Hematopoietic multipotent progenitor cell treated with erythropoietin and hydrocortisone succinate and interleukin-3 and kit ligand, for 8 days (in vitro differentiated cells): ENCODE measurements around the gene ALG9.

Experiments
- DNase-seq: peaks from one replicate; pipeline ENCODE4 v3.0.0-alpha.2; 2015

The ALG9 gene

GRCh38 chr11:111762981-111763643 lies 108.3 kb downstream of the ALG9 start:
- peak; percentile 39 for DNase-seq

- DNase-seq = no peak
Measured at GRCh38 chr11:111762526-111762925, 108.9 kb downstream of the ALG9 start.

- DNase-seq = no peak
Measured at GRCh38 chr11:111761036-111761435, 110.3 kb downstream of the ALG9 start.

- DNase-seq = no peak
Measured at GRCh38 chr11:111759778-111760407, 111.5 kb downstream of the ALG9 start.

- DNase-seq = no peak
Measured at GRCh38 chr11:111759376-111759775, 112.0 kb downstream of the ALG9 start.

- no peak for DNase-seq
Measured at GRCh38 chr11:111756097-111756496, 115.3 kb downstream of the ALG9 start.

GRCh38 chr11:111749646-111750045 lies 121.7 kb downstream of the ALG9 start:
- DNase-seq = no peak

GRCh38 chr11:111748035-111748804 lies 123.2 kb downstream of the ALG9 start:
- no peak for DNase-seq

- no peak for DNase-seq
Measured at GRCh38 chr11:111745719-111746504, 125.5 kb downstream of the ALG9 start.

- DNase-seq = no peak
Measured at GRCh38 chr11:111743700-111744099, 127.7 kb downstream of the ALG9 start.

GRCh38 chr11:111741751-111742150 lies 129.6 kb downstream of the ALG9 start:
- DNase-seq = peak; percentile 50

GRCh38 chr11:111739299-111739698 lies 132.1 kb downstream of the ALG9 start:
- no peak for DNase-seq

- DNase-seq = no peak
Measured at GRCh38 chr11:111737444-111738210, 133.8 kb downstream of the ALG9 start.

GRCh38 chr11:111736621-111737443 lies 134.5 kb downstream of the ALG9 start:
- no peak for DNase-seq
